ENCODE results near the gene DNAJA2. TPM values are rescaled to one million over a fixed set of nuclear protein-coding genes. Genes with fewer than 3 reads are reported as not detected.
A peak's percentile ranks its signal among the peaks of the same experiment; 100 is the strongest.
"Not testable (repeated sequence)": the region's sequence is repeated elsewhere in the genome, so short reads cannot be mapped to it uniquely, and the experiment has no call there.

The DNAJA2 gene
- total RNA-seq, 3 donors from 2014 or later (not counting 1 experiment from before 2014, with no cell fraction given): 71.8 to 83.2 (median 74.5) TPM

DNA sequence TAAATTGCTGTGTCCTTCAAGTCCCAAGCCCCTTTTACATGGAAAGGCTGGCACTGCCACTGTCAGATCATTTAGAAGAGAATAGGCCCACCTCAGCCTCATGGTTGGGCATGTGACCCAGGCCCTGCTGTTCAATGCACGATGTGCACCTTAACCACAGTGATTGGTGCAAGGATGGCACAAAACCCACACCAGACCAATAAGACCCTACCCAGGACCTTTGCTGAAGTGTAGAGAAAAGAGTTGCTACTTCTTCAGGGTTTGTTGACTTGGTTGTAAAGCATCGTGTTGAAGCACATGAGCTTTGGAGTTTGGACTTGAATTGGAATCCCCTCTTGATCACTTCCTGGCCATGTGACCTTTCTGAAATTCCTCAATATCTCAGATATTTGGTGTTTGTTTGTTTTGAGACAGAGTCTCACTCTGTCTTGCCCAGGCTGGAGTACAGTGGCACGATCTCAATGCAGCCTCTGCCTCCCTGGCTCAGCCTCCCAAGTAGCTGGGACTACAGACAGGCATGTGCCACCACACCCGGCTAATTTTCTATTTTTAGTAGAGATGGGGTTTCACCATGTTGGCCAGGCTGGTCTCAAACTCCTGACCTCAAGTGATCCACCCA is 24.8 kb downstream of the DNAJA2 start:
- no peak overlapping the region for H3K4me3 ChIP-seq (ENCODE audit: low read length)
- Mint-ChIP-seq H3K9me3 (no peaks in the 10 kb centered on the region), H3K36me3 (no peaks in the 10 kb centered on the region), H3K27me3 (ENCODE audit: low read depth in 2 of 2) (no peaks in the 10 kb centered on the region), H3K4me3 (no peak overlapping the region), H3K4me1 (no peaks in the 10 kb centered on the region), H3K27ac (no peak overlapping the region)
- intact Hi-C loops (cut with micrococcal nuclease): loop anchor here (2.0 kb wide), 1 partner anchor 1216 kb away; no protein-coding TSS in a partner anchor
- no peaks in the 10 kb centered on the region for H3K9me3 ChIP-seq (ENCODE audit: control insufficient read depth, insufficient read depth, low read length)
- no peaks in the 10 kb centered on the region for H3K36me3 ChIP-seq (ENCODE audit: control insufficient read depth, insufficient read depth, low read length)
- TF ChIP-seq, protein P1, sequence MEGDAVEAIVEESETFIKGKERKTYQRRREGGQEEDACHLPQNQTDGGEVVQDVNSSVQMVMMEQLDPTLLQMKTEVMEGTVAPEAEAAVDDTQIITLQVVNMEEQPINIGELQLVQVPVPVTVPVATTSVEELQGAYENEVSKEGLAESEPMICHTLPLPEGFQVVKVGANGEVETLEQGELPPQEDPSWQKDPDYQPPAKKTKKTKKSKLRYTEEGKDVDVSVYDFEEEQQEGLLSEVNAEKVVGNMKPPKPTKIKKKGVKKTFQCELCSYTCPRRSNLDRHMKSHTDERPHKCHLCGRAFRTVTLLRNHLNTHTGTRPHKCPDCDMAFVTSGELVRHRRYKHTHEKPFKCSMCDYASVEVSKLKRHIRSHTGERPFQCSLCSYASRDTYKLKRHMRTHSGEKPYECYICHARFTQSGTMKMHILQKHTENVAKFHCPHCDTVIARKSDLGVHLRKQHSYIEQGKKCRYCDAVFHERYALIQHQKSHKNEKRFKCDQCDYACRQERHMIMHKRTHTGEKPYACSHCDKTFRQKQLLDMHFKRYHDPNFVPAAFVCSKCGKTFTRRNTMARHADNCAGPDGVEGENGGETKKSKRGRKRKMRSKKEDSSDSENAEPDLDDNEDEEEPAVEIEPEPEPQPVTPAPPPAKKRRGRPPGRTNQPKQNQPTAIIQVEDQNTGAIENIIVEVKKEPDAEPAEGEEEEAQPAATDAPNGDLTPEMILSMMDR (IDR thresholded peaks at IDR 0.05): no peak
- DNase-seq (no peak), ATAC-seq (no peak)
- H3K27ac ChIP-seq (ENCODE audit: low read length): no peak overlapping the region
- H3K27me3 ChIP-seq (ENCODE audit: control insufficient read depth, insufficient read depth, low read length): no peaks in the 10 kb centered on the region
- WGBS (ENCODE audit: insufficient coverage): 82% methylated on average over 3 of the region's 4 CpGs
- no peaks in the 10 kb centered on the region for H3K4me1 ChIP-seq (ENCODE audit: control insufficient read depth, insufficient read depth, low read length)

DNA sequence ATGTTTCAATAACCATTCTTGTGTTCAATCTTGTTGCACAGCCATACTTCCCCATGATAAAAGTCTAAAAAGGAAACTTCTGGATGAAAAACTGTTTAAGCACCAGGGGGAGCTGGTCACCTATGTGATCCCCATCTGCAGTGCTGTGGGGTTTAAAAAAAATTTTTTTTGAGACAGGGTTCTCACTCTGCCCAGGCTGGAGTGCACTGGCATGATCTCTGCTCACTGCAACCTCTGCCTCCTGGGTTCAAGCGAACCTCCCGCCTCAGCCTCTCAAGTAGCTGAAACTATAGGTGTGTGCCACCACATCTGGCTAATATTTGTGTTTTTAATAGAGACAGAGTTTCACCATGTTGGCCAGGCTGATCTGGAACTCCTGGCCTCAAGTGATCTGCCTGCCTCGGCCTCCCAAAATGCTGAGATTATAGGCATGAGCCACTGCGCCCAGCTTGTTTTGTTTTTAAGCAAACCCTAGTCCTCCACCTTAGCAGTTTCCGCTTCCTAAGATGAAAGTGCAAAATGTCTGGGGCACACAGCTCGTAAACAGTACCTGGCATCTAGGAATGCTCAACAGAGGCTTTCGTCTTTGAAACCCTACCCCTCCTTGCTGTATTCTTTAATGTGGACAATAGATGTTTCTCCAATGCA is 25.4 kb downstream of the DNAJA2 start:
- Histone ChIP-seq H3K4me1 (ENCODE audit: control insufficient read depth, insufficient read depth, low read length) (no peaks in the 10 kb centered on the region), H3K9me3 (ENCODE audit: control insufficient read depth, insufficient read depth, low read length) (no peaks in the 10 kb centered on the region), H3K36me3 (ENCODE audit: control insufficient read depth, insufficient read depth, low read length) (no peaks in the 10 kb centered on the region), H3K4me3 (ENCODE audit: low read length) (no peak overlapping the region), H3K27ac (ENCODE audit: low read length) (no peak overlapping the region), H3K27me3 (ENCODE audit: control insufficient read depth, insufficient read depth, low read length) (no peaks in the 10 kb centered on the region)
- DNase-seq: peak in 1 of 2 donors; percentile 71
- TF ChIP-seq, protein P1 (IDR thresholded peaks at IDR 0.05): peak; percentile 45
- H3K27me3 Mint-ChIP-seq (ENCODE audit: low read depth in 2 of 2): no peaks in the 10 kb centered on the region
- no peaks in the 10 kb centered on the region for H3K9me3 Mint-ChIP-seq
- H3K27ac Mint-ChIP-seq: no peak overlapping the region
- H3K4me3 Mint-ChIP-seq: no peak overlapping the region
- WGBS (ENCODE audit: insufficient coverage): 93% methylated on average over 7 of the region's 7 CpGs
- intact Hi-C loops (cut with micrococcal nuclease): loop anchor here (2.0 kb wide), 1 partner anchor 1217 kb away; no protein-coding TSS in a partner anchor
- peak in 2 of 3 donors; percentile 54 to 61 for ATAC-seq
- H3K4me1 Mint-ChIP-seq: no peaks in the 10 kb centered on the region
- no peaks in the 10 kb centered on the region for H3K36me3 Mint-ChIP-seq

DNA sequence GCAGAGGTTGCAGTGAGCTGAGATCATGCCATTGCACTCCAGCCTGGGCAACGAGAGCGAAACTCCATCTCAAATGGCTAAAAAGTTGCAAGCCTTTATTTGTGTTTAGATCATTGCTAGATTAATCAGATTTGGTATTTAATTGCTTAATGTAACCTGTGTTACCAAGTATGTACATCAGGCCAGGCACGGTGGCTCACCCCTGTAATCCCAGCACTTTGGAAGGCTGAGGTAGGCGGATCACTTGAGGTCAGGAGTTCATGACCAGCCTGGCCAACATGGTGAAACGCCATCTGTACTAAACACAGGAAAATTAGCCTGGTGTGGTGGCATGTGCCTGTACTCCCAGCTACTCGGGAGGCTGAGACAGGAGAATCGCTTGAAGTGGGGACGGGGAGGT is 28.8 kb downstream of the DNAJA2 start:
- not testable (repeated sequence) for DNase-seq, ATAC-seq

DNA sequence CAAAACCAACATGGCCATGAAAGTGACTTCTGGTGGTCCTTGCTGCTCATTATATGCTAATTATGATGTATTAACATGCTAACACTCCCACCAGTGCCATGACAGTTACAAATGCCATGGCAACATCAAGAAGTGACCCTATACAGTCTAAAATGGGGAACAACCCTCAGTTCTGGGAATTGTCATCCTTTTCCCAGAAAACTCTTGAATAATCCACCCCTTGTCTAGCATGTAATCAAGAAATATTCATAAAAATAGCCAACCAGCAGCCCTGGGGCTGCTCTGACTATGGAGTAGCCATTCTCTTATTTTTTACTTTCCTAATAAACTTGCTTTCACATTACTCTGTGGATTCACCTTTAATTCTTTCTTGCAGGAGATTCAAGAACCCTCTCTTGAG is 35.9 kb downstream of the DNAJA2 start:
- Histone ChIP-seq H3K27ac (ENCODE audit: low read length) (no peak overlapping the region), H3K4me1 (ENCODE audit: control insufficient read depth, insufficient read depth, low read length) (no peaks in the 10 kb centered on the region), H3K4me3 (ENCODE audit: low read length) (no peak overlapping the region), H3K36me3 (ENCODE audit: control insufficient read depth, insufficient read depth, low read length) (no peaks in the 10 kb centered on the region), H3K9me3 (ENCODE audit: control insufficient read depth, insufficient read depth, low read length) (no peaks in the 10 kb centered on the region), H3K27me3 (ENCODE audit: control insufficient read depth, insufficient read depth, low read length) (no peaks in the 10 kb centered on the region)
- Mint-ChIP-seq H3K4me3 (no peak overlapping the region), H3K27me3 (ENCODE audit: low read depth in 2 of 2) (no peaks in the 10 kb centered on the region), H3K9me3 (no peaks in the 10 kb centered on the region), H3K36me3 (no peaks in the 10 kb centered on the region), H3K27ac (no peak overlapping the region), H3K4me1 (no peaks in the 10 kb centered on the region)
- ATAC-seq: no peak
- TF ChIP-seq, protein P1 (IDR thresholded peaks at IDR 0.05): no peak
- DNase-seq: no peak
- intact Hi-C loops (cut with micrococcal nuclease): no loop called here

More for the DNA sequence above, 28.8 kb downstream of the DNAJA2 start:
- intact Hi-C loops (cut with micrococcal nuclease); H3K4me1 ChIP-seq (ENCODE audit: control insufficient read depth, insufficient read depth, low read length); H3K27me3 ChIP-seq (ENCODE audit: control insufficient read depth, insufficient read depth, low read length); H3K4me3 ChIP-seq (ENCODE audit: low read length); H3K4me1 Mint-ChIP-seq; H3K9me3 Mint-ChIP-seq; H3K36me3 ChIP-seq (ENCODE audit: control insufficient read depth, insufficient read depth, low read length); H3K4me3 Mint-ChIP-seq; H3K9me3 ChIP-seq (ENCODE audit: control insufficient read depth, insufficient read depth, low read length); H3K27ac Mint-ChIP-seq; H3K27ac ChIP-seq (ENCODE audit: low read length); H3K36me3 Mint-ChIP-seq; H3K27me3 Mint-ChIP-seq (ENCODE audit: low read depth in 2 of 2): not testable (repeated sequence)
- WGBS (ENCODE audit: insufficient coverage): 92% methylated on average over 8 of the region's 8 CpGs

Measured in natural killer cell (primary cell).